GM18520 (cell line): ENCODE data around the gene GNAT1.
"Not testable (repeated sequence)": the region's sequence is repeated elsewhere in the genome, so short reads cannot be mapped to it uniquely, and the experiment has no call there.

Source experiments
- ATAC-seq: cut with Tn5 transposase; IDR thresholded peaks from one replicate; pipeline ENCODE4 v1.9.1; 2021; ENCODE audit not compliant: unreplicated experiment

Gene GNAT1

DNA sequence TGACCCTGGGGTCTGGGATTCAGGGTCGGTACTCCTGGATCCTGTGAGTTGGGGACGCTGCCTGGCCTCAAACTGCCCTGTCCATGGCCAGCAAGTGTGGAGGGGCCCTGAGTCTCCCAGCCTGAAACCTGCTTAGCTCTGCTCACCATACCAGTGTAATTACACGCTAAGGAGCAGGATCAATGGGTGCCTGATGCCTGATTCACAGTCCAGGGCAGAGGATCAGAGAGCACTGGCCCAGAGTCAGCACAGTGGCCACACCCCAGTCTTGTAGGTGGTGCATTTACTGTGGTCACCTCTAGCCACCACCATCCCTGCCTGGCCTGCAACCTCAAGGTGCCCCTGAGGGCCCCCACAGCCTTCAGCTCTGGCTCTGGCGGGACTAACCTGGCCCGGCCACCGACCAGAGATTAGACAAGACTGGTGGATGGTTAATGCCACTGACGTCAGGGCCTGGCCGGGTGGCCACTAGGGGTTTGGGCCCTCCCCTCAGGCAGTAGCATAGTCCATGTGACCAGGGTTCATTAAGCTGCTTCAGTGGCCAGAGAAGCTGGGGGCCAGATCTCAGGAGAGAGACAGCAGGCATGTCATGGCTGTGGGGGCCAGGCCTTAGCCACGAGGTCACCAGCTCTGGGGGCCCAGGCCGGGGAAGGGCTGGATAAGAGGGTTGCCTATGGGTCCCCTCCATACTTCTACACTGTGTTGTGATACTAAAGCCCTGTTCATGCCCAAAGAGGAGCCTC, 10.3 kb downstream of the GNAT1 start:
- ATAC-seq, result no peak

GRCh38 chr3:50202353-50203112, 11.1 kb downstream of the GNAT1 start:
- no peak for ATAC-seq

- no peak for ATAC-seq
Measured at GRCh38 chr3:50203113-50203808, 11.9 kb downstream of the GNAT1 start.

DNA sequence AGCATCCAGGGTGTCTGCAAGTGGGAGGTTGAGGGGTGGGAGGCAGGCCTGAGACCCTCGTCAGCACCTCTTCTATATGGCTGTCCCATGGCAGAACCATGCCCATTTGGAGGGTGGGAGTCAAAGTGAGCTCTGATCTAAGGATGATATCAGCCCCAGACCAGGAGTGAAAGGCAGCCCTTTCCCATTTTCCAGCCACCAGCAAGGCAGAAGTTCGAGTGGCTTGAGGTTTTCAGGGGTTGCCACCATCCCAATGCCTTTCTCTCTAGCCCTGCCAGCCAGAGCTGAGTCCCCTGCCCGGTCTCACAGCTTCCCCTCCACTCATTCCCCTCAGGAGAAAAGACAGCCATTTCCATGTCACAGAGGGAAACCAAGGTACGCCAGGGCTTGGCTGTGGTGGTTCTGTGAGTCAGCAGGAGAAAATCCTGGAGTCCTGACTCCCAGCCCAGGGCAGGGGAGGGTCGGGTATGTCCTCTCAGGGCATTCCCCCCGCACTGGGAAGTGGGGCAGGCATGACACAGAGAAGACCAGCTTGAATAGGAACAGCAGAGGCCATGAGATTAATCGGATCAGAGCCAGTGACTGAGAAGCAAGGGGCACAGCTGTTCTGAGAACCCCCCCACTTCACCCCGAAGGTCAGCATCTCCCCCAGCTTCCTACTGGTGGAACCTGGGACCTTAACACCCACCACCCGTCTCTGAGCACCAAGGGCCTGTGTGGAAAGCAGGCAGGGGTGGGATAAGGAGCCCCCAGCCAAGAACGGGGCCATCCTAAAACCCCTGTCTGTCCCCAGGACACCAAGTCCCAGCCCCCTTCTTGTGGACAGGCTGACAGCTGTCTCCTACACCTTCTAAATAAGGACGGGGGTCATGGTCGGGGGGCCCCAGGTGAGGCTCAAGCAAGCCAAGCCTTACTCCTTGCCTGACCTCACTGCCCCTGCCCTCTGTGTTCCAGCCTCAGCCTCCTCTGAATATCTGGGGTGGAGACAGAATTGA, 12.7 kb downstream of the GNAT1 start:
- ATAC-seq, result no peak

DNA sequence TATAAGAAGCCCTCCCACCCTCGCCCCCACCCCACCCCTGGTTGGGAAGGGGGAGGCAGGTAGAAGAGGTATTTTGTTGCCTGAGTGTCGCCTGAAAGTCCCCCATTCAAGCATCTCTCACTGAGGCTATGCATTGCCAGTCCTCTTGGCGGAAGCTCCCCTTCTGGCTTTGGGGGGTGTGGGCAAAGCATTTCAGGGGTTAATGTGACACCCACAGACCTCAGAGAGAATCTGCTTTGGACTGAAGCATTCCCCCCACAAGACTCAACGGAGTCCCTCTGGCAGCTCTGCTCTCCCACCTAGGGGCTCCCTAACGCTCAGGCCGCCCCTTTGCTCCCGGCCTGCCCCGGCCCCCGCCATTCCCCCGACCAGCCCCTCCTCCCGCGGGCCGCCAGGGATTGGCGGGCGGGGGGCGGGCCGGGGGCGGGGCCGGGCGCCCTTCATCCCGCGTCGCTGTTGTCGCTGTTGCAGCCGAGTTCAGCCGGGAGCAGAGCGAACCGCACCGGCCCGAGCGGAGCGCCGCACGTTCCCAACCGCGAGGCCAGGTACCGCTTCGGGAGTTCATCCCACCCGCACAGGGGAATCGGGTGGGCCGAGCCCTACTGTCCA, 13.5 kb downstream of the GNAT1 start, which contains the start of gene SLC38A3:
Gene SLC38A3 (plus strand): TSS at position 468 of the 609 bp plus-strand sequence. CDS start 8,929 bp downstream, outside the sequence.
- ATAC-seq, result no peak

- ATAC-seq, result no peak
Measured at GRCh38 chr3:50205413-50206276, 14.2 kb downstream of the GNAT1 start.

DNA sequence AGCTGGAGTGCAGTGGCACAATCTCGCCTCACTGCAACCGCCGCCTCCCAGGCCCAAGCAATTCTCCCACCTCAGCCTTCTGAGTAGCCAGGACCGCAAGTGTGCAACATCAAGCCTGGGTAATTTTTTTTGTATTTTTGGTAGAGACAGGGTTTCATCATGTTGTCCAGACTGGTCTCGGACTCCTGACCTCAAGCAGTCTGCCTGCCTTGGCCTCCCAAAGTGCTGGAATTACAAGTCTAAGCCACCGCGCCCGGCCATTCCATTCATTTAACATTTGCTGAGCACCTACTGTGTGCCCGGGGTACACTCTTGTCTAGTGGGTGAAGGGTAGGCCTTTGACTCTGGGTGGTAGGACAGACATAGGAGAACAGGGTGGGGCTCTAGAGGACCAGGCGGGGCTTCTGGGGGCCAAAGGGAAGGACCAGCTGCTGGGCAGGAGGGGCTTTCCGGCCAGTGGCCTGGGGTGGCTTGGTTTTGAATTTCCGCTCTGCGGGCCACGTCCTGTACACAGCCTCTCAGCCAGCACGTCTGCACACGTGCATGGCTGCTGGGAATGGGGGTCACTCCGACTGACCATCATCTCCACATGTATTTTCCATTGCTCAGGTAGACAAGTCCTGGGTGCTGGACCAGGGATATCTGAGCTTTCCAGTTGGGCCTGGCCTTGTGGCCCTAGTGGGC, 16.1 kb downstream of the GNAT1 start:
- ATAC-seq, result no peak

DNA sequence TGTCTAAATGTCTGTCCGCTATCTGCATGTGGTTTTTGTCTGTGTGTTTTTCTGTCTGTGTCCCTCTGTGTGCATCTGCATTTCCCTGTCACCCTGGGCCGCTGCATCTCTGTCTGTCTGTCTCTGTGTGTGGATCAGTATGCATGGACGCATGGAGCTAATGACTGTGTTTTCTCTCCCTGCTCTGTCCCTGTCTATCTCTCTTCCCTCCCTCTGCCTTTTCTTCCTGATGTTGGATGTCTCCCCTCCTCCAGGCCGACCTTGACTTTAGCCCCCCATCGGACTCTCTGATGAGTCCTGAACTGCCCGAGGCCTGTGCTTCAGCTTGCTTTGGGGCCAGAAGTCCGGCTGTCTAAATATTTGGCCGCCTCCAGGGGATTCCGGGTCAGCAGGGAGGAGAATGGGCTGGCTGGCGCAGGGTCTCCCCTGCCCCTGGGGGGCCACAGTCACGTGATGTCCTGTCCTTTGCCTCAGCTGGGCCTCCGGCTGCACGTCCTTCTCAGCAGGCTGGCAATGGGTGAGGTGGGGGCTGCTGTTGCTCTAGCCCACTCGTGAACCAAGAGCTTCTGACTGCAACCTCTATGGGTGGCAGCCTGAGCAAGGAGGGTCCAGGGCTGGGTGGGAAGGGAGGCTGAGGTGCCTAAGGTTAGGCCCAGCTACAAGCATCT, 17.4 kb downstream of the GNAT1 start:
- no peak for ATAC-seq

DNA sequence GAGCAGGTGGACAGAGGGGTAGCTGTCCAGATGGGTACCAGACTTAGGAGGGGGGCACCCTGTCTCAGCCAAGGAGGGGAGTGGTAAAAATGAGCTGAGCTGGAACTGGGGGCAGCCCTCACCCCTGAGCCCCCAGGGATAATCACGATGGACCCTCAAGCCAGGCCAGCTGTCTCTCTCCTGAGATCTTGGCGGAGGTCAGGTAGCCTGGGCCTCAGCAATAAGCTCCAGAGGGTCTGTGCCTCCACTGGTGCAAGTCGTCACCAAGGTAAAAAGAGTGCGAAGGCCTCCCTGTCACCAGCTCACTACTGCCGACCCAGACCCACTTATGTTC, 18.7 kb downstream of the GNAT1 start:
- no peak for ATAC-seq

DNA sequence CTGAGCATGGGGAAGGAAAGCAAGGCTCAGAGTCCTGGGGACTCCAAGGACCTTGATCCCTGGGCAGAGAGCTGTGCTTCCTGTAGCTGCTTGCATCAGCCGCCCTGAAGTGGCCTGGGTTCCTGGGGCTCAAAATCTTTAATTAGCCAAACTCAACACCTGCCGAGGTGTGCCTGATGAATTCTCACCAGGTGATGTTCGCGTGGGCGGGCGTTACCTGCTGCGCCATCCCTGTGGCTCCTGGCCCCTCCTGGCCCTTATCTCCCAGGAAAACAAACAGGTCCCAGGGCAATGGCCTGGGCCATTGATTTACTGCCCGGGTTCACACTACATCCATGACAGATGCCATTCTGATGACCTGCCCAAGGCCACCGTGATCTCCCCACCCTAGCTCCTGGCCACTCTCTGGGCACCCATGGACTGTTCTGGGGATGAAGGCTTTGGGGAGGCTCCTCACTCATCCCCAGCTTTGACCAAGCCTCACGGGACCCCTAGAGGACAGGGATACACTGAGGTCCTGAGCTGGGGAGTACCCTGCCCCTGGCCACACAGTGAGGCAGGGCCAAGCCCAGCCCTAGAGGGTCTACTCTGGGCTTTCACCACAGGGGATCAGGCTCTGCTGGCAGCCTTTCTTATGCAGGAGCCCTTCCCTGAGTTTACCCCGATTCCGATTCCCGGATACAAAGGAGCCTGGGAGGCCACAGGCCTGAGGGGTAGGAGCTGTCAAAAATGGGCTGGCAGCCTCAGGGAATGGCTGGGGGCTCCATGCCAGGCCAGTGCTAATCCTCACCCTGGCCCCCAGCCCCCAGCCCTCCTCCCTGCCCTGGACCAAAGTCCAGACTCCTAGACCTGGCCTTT, 19.3 kb downstream of the GNAT1 start:
- ATAC-seq, result no peak

GRCh38 chr3:50211368-50211717, 19.9 kb downstream of the GNAT1 start:
- not testable (repeated sequence) for ATAC-seq

DNA sequence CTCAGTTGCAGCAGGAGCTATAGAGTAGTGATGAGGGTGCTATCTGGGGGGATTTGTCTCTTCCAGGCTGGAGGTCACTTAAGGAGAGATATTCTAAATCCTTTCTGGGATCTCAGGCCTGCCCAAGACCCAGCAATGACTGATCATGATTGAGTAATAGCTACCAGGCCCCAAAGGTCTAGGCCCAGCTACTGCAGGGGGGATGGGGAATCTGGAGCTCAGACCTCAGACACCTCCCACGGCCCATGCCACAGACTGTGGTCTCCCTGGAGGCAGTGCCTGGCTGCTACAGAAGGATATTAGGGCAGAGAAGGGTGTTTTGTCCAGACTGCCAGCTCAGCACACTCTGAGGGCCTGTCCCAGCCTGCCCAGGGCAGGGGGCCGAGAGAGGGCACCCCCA, 20.5 kb downstream of the GNAT1 start:
- no peak for ATAC-seq

GRCh38 chr3:50212502-50212901, 21.1 kb downstream of the GNAT1 start:
- no peak for ATAC-seq

- no peak for ATAC-seq
Measured at GRCh38 chr3:50212971-50213370, 21.6 kb downstream of the GNAT1 start.

- no peak for ATAC-seq
Measured at GRCh38 chr3:50213373-50213772, 22.0 kb downstream of the GNAT1 start.

DNA sequence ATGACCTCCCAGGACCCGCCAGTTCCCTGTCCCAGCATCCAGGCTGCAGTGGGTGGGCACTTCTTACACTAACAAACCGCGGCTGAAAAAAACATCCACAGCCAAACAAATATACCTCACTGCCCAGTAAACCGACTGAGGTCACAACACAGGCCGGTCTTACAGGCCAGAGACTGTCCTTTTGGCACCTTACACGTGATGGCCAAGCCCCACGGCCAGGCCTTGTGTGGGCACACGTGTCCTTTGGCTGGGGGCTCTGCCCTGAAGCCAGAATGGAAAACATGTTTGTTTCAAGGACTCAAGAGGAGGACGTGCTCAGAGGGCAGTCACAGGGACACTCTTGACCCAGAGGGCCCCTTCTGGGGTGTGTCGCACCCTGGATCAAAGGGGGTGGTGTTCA, 23.4 kb downstream of the GNAT1 start:
- ATAC-seq, result no peak

DNA sequence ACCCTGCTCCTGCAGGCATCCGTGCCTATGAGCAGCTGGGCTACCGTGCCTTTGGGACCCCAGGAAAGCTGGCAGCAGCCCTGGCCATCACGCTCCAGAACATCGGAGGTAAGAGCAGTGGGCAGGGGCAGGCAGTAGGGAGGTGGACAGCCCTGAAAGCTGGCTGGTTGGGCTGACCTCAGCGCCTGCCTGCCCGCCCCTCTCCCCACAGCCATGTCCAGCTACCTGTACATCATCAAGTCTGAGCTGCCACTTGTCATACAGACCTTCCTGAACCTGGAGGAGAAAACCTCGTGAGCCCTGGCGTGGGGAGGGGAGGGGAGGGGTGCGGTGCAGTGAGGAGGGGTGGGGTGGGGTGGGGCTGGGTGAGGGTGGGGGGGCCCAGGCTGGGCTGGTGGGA, 24.1 kb downstream of the GNAT1 start:
- ATAC-seq, result no peak
